Choroid plexus epithelial cell (primary cell): Measurements from ENCODE around the gene ADGRL3.
"Not testable (repeated sequence)": the region's sequence is repeated elsewhere in the genome, so short reads cannot be mapped to it uniquely, and the experiment has no call there.

ENCODE experiments used
- DNase-seq: peaks from one replicate; pipeline ENCODE4 v3.0.0-alpha.2; 2010; ENCODE audit warnings: low read depth
- H3K4me3 ChIP-seq: 2 replicates; pipeline ENCODE4 v1.5.1; 2011; ENCODE audit warnings: low read depth, mild to moderate bottlenecking, control low read depth, low read length, moderate library complexity
- TF ChIP-seq, protein P1 (sequence below): conservative IDR thresholded peaks from 2 replicates; pipeline ENCODE4 v1.5.1; 2011; ENCODE audit warnings: low read depth, mild to moderate bottlenecking, control low read depth, inconsistent platforms, low read length, moderate library complexity

Gene ADGRL3

DNA sequence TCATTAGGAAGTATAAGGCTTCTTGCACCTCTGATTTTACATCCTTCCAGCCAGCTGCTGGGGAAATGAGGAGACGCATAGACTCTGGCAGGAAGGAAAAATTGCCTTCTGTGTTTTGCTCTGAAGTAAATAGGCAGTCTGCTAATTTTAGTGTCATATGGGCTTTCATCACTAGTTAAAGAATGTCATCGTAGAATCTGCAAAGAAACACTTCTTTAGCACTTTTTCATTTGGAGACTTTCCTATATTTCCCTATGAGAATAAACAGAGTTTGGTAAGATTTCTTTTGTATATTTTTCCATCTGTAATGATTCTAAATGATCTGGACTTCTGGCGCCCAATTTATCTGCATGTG lies 3.3 kb downstream of the ADGRL3 start:
- TF ChIP-seq, protein P1, sequence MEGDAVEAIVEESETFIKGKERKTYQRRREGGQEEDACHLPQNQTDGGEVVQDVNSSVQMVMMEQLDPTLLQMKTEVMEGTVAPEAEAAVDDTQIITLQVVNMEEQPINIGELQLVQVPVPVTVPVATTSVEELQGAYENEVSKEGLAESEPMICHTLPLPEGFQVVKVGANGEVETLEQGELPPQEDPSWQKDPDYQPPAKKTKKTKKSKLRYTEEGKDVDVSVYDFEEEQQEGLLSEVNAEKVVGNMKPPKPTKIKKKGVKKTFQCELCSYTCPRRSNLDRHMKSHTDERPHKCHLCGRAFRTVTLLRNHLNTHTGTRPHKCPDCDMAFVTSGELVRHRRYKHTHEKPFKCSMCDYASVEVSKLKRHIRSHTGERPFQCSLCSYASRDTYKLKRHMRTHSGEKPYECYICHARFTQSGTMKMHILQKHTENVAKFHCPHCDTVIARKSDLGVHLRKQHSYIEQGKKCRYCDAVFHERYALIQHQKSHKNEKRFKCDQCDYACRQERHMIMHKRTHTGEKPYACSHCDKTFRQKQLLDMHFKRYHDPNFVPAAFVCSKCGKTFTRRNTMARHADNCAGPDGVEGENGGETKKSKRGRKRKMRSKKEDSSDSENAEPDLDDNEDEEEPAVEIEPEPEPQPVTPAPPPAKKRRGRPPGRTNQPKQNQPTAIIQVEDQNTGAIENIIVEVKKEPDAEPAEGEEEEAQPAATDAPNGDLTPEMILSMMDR, result no peak
- peak overlapping the region; percentile 72 for H3K4me3 ChIP-seq
- no peak for DNase-seq

DNA sequence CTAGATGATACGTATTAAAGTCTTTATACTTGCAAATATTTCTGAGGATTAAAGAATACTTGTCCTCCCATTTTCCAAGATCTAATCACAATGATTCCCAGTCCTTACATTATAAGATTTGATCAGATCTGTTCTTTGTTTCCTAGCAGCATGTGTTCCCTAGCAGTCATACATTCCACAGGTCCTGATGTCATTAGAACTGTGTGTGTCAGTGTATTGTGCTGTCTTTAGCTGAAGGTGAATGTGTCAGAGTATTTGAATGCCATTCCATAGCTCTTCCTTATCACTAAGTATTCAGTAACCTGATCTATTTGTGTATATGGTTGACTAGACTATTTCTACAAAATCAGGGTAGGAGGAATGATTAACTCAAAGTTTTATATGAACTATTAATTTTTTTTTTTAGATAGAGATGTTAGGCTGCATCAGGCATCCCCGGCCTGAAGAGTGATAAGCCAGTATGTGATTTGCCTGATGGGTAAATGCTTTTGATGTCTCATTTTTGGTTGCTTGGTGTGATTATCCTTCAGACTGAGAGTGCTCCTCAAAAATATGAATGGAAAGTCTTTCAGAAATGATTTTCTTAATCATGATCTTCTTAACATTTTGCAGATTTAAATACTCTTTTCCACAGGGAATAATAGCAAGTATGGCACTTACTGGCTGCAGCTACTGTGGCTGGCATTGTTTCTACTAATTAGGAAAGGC lies 4.4 kb downstream of the ADGRL3 start:
- TF ChIP-seq, protein P1, result no peak
- H3K4me3 ChIP-seq, result no peak overlapping the region
- peak; percentile 86 for DNase-seq

DNA sequence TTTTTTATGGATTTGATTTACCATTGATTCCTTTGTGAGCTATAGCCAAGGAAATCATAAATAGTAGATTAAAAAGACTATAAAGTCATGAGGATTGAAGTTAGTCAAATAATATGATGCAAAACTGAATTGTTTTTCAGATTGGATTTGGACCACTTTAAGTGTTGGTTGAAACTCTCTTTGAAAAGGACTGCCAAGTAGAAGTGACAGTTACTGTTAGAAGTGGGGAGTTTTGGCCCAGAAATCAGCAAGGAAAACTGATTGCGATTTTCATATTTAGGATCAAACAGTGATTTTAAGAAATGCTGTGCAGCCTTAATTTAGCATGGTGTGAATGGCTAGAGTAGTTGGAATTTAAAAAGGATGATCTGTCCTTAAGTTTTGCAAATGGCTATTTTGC lies 4.9 kb downstream of the ADGRL3 start:
- no peak for DNase-seq
- no peak overlapping the region for H3K4me3 ChIP-seq
- TF ChIP-seq, protein P1, result no peak

DNA sequence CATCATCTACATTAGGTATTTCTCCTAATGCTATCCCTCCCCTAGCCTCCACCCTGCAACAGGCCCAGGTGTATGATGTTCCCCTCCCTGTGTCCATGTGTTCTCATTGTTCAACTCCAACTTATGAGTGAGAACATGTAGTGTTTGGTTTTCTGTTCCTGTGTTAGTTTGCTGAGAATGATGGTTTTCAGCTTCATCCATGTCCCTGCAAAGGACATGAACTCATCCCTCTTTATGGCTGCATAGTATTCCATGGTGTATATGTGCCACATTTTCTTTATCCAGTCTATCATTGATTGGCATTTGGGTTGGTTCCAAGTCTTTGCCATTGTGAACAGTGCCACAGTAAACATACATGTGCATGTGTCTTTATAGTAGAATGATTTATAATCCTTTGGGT lies 7.0 kb downstream of the ADGRL3 start:
- H3K4me3 ChIP-seq, DNase-seq: not testable (repeated sequence)

DNA sequence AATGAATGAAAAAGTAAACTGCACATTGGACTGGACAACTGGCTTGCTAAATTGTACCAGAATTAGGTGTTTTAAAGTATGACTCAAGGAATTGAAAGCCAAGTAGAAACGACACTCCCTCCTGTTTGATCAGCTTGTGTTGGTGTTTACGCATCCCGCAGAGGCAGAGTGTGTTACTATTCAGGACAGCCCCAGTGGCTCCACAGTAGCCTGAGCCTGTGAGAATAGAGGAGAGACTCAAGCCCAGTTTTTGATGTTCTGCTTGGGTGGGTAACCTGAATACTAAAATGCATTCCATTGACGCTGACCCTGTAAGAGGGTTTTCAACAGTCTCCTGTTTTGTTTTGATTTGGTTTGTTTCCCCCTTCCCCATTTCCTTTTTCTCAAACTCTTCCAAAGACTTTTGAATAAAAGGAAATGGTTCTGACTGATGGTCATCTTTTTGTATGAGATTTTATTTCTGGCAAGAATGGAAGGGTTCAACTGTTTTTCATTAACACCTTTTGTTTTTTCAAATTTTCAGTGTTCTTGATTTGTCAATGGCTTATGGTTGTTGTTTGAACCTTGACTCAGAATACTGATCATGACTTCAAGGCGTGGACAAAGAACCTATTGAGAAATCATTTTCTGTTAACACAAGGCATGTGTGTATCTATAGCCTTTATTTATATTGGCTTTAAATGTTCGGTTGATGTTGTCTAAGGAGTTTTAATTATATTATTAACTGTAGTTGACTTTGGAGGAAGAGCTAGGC lies 10.2 kb downstream of the ADGRL3 start:
- no peak overlapping the region for H3K4me3 ChIP-seq
- TF ChIP-seq, protein P1, result no peak
- peak; percentile 30 for DNase-seq

DNA sequence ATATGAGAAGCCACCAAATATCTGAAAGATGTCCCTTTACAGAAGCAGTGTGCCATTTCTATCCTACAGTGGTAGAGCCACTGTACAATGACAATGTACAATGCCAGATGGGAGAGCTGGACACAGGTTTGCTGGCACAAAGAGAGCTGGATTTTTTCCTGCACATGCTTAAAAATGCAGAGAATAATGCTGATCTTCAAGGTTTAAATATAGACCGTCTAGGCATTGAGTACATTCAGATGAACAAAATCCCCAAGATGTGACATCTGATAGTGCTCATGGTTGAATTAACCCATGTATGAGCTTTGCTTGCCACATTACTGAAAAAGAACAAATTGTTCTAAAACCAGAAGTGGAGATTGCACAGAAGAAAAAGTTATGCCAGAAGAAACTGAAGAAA lies 11.7 kb downstream of the ADGRL3 start:
- peak; percentile 30 for DNase-seq
- TF ChIP-seq, protein P1, result no peak
- no peak overlapping the region for H3K4me3 ChIP-seq

DNA sequence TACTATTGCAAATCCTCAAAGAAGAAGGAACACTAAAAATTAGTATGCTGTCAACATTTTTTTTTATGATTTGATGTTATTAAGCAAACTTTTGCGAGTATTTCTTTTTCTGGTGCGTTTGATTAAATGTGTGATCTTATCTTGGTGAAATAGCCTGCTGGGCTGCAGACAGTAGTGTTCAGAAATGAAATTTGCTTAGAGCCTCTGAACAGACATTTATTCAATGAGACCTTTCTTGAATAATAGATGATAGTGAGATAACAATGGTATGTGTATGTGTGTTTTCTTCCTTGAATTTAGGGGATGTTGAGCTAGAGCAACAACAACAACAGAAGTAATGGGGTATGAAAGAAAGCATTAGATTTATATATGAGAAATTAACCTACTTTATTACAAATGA lies 12.7 kb downstream of the ADGRL3 start:
- H3K4me3 ChIP-seq, result no peak overlapping the region
- no peak for DNase-seq
- TF ChIP-seq, protein P1, result no peak
